ENCODE data around the gene DHRSX.
"Not testable (repeated sequence)": the region's sequence is repeated elsewhere in the genome, so short reads cannot be mapped to it uniquely, and the experiment has no call there.

GRCh38 chrX:2389731-2390130, 111.0 kb downstream of the DHRSX start:
- TF ChIP-seq CTCF, POLR2A (IDR thresholded peaks at IDR 0.05): not testable (repeated sequence)

All from heart left ventricle (tissue), 13 donors.